CMK (cell line): Measurements from ENCODE around the gene TXNL1.
"Not testable (repeated sequence)": the region's sequence is repeated elsewhere in the genome, so short reads cannot be mapped to it uniquely, and the experiment has no call there.

Experiments
- DNase-seq: peaks from one replicate; pipeline ENCODE4 v3.0.0-alpha.2; 2010; ENCODE audit warnings: low read depth

TXNL1 gene

DNA sequence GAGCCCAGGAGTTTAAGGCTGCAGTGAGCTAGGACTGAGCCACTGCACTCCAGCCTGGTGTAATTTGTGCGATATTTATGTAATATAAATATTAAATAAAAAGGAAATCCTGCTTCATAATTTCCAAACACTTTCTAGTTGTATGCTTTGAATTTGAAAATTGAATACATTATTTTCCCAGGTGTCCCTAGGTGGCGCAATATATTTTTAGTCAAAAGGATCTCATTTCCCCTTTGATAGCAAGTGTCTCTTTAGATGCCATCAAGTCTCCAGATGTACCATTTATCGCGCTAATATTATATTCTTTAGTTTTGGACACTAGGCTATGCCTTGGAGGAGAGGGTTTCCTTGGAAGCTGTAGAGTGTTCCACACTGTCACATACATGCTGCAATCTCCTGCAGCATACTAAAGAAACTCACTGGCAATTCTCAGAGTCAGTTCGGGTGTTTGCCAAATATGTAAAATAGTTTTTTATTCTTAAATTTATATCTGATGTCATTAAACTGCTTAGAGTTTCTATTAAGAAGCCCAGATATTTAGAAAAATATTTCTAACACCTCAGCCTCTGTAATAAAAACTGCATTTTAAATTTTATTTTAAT is 7.1 kb upstream of the TXNL1 start:
- no peak for DNase-seq

DNA sequence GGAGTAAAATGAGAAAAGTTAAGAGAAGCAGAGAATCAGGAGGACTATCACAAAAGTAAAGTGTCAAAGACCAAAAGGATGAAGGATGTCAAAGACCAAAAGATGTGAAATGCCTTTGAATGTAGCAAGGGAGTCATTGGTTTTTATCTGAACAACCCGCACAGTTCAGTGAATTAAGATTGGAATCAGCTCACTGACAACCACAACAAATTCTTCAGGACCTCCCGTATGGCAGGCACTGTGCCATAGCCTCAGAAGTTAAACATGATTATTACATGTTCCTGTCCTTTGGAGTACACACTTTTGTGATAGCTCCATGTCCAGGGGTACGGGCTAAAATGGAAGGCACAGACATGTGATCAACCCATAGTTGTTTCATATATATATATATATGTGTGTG is 5.0 kb upstream of the TXNL1 start:
- DNase-seq: no peak

DNA sequence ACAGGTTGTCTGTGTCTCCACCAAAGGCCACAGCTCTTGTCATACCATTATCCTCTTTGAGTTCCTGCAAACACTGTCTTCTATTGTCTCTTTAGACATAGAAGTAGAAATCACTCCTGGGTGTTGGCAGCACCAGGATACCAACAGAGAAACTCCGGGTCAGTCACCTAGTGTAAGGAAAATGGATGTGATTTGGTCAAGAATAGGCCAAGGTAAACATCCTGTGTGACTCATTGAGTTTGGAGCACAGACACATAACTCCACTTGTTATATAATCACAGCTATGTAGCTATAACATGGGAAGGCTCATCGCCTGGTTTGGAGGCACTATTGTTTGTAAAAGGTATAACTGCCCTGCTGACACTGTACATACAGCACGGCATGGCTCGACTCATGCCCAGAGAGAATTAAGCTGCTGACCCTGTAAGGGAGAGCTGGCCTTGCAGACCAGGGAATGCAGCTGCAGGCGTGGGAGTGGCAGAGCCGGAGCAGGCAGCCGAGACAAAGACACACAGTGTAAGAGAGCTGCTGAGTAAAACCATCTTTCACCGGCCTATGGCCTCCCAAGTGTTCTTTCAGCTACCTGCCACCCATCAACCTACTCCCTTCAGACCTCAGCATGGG is 3.4 kb upstream of the TXNL1 start:
- DNase-seq: no peak

DNA sequence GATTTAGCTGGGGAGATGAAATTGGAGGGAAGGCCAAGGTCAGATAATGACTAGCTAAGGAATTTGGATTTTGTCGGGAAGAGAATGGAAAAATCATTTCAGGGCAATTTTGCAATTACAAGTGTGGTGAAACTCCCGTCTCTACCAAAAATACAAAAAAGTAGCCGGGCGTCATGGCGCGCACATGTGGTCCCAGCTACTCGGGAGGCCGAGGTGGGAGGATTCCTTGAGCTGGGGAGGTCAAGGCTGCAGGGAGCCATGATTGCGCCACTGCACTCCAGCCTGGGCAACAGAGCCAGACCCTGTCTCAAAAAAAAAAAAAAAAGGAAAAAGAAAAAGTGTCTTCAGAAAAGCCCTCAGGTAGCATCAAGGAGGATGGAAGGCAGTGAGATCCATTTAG is 1.2 kb upstream of the TXNL1 start:
- no peak for DNase-seq

DNA sequence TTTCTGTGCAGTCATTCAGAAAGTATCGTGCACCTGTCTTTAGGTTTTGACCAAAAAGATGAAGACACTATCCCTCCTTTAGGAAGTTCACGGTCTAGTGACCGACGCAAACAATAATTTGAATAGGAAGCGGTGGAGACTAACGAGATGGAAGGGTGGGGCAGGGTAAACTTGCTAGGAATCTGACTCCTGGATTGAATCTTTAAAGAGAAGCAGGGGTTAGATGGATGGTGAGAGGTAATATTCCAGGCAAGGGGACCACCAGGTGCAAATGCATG is 651 bp upstream of the TXNL1 start:
- DNase-seq: no peak

DNA sequence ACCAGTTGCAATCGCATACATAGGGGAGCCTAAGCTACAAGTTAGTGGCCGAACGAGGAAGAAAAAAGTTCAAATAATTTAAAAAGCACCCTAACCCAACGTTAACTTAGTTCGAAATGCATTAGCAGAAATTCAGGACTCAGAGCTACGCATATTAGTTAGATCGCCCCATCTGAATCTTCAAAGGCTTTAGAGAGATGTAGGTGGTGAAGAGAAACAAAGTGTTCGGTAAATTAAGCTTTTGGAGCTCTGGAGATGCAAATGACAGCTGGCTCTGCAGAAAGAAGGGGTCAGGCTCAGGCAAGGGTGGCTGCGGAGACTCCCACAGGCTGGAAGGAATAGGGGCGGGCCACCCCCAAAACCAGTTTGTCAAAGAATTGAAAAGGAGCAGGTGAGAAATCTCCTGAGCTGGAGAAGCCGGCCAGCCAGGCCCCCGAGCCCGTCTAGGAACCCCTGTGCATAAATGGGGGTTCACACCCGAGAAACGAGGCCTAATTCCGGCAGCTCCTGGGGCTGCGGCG is 621 bp downstream of the TXNL1 start:
- no peak for DNase-seq

DNA sequence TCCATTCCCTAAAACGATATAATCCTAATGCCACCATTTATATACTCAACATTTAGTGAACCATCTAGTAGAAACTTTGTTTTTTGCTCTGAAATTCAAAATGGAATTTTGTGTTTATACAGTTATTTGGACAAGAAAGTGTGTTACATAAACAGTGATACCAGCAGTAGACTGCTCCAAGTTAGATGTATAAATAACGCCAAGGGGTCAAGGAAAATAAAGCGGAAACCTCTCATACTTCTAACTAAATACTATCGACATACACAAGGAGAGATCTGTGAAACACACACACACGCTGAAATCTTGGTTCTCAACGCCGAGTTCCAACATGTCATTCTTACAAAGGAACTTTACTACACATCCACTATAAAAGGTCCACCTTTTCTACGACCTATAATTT is 1.2 kb downstream of the TXNL1 start:
- DNase-seq: no peak

DNA sequence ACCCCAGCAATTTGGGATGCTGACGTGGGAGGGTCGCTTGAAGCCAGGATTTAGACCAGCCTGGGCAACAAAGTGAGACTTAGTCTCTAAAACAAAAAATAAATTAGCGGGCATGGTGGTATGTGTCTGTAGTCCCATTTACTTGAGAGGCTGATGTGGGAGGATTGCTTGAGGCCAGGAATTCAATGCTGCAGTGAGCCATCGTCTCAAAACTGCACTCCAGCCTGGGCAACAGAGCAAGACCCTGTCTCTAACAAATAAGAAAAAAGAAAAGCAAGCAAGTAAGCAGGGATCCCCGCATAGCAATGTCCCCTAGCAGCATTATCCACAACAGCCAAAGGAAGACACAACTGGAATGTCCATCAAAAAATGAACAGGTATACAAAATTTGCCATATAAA is 3.4 kb downstream of the TXNL1 start:
- DNase-seq: no peak

DNA sequence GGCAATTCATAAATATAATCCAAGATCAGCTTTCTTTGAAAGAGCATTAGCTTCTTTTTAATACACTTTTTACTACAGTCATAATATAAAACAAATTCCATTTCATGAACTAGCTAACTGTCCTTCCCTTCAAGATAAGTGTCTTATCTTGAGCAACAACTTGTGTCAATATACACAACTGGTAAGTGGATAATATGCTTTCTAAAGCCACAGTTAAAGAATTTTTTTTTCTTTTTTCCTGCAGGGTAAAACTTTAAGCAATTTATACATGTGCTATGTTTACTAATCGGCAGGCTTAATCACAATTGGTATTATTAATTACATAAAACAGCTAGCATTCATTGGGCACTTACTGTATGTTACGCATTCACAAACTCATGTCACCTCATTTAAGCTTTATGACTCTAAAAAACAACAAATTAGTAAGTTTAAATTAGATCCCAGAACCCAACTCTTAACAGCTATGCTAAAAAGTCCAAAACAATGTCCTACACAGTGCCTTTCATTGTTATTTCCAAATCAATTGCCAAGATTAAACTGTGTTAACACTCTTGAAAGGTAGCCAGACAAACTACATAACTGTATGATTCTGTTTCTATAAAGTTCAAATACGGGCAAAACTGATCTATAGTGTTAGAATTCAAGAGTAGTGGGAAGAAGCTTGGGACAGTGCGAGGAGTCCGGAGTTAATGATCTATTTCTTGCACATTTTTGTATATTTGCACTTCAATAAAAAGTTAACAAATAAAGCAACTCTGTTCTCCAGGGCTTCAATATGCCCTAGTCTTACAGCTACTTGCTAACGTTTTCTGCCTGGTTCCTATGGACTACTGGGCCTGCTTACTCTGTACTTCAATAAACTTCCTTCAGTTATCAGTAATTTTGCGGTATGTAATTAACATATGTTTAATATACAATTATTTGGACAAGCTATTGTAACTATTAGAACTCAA is 6.0 kb downstream of the TXNL1 start:
- DNase-seq: no peak

DNA sequence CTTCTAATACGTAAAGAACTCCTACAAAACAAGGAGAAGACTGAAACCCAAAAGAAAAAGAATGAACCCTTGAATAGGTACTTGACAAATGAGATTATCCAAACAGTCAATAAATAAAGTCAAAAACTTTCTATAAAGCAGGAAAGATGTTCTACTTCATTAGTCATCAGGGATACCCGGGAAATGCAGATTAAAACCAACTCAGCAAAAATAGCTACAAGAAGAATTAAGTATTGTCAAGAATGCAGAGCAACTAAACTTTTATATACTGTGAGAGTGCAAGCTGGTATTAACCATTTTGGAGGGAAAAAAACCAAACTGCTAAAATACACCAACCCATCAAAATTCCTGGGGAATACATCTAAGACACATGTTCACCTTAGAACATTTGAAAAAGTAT is 10.4 kb downstream of the TXNL1 start:
- no peak for DNase-seq

DNA sequence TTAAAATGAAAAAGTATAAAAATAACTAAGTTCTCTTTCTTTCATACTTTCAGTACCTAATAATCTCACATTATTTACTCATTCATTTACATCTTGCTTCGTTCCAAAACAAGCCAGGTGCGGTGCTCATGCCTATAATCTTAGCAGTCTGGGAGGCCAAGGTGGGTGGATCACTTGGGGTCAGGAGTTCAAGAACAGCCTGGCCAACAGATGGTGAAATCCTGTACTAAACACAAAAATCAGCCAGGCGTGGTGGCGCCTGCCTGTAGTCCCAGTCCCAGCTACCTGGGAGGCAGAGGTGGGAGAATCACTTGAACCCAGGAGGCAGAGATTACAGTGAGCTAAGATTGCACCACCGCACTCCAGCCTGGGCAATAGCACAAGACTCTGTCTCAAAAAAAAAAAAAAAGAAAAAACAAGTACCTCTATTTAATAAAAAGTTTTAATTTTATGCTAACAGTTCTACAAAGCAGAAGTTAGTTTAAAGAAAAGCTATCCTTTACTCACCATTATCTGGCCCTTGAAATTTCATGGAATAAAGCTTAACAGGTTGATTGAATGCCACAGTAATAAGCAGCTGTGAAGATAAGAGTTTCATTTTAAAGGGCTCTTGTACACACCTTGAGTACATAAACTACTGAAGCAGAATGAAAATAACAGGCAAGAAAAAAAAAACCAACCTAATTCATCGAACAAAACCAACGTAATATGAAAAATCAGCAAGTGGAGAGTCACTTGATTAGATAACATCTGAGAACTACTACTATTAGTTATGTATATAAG is 22.5 kb downstream of the TXNL1 start:
- no peak for DNase-seq

DNA sequence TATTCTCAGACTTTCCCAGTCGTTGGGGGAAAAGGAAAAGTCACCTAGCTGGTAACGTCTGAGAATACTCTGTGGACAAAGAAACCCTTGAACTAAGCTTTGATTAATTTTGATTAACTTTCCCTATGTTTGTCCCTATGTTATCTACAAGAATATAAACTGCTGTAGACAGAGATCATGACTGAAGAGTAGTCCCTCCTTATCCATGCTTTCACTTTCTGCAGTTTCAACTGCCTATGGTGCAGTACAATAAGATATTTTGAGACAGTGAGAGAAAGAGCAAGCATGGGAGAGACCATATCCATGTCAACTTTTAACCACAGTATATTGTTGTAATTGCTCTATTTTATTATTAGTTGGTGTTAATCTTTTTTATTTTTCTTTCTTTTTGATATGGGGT is 31.8 kb downstream of the TXNL1 start:
- no peak for DNase-seq

DNA sequence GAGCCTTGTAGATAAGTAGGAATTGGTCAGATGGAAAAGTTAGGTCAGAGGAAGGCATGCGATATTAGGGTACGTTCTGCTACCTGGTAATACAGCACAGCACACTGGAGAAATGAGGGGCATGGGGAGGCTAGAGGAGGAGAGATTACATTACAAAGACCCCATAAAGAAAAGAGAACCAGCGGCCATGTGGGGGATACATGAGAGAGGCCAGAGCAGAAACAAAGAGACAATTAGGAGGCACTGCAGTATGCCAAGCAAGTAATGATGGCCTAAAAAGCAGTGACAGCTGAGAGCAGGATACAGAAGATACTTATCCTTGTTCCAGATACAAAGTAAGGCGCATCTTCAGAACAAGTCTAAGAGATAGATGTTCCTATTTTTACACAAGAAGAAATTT is 40.0 kb downstream of the TXNL1 start:
- no peak for DNase-seq

DNA sequence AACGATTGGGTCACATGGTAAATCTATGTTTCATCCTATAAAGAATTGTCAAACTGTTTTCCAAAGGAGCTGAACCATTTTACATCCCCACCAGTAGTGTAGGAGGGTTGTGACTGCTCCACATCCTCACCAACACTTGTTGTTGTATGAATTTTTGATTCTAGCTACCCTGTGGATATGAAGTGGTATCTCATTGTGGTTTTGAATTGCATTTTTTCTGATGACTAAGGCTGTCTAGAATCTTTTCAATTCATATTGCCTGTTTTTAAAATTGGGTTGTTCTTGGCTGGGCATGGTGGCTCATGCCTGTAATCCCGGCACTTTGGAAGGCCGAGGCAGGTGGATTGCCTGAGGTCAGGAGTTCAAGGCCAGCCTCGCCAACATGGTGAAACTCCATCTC is 44.5 kb downstream of the TXNL1 start:
- no peak for DNase-seq

DNA sequence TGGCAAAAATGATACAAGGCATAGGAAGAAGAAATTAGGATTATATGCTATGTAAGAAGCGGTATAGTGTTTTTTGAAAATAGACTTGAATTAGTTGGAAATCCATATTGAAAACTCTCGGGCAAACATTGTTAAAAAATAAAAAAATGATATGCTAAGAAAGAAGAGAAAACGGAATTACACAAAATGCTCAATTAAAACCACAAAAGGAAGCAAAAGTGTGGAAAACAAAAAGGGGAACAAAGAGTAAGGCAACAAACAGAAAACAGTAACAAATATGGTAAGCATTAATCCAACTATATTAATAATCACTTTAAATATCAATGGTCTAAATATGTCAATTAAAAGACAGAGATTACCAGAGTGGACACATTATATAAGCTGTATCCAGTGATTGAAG is 58.4 kb downstream of the TXNL1 start:
- DNase-seq: no peak

DNA sequence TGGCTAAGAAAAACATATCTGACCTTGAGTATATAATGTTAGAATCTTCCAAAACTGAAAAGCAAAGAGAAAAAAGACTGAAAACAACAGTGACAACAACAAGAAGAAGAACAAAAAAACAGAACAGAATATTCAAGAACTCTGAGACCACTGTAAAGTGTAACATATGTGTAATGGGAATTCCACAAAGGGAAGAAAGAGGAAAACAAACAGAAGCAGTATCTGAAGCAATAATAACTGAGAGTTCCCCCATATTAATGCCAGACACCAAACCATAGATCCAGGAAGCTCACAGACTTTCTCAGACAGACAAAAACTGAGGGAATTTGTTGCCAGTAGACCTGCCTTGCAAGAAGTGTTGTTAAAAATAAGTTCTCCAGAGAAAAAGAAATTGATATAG is 58.9 kb downstream of the TXNL1 start:
- DNase-seq: no peak

DNA sequence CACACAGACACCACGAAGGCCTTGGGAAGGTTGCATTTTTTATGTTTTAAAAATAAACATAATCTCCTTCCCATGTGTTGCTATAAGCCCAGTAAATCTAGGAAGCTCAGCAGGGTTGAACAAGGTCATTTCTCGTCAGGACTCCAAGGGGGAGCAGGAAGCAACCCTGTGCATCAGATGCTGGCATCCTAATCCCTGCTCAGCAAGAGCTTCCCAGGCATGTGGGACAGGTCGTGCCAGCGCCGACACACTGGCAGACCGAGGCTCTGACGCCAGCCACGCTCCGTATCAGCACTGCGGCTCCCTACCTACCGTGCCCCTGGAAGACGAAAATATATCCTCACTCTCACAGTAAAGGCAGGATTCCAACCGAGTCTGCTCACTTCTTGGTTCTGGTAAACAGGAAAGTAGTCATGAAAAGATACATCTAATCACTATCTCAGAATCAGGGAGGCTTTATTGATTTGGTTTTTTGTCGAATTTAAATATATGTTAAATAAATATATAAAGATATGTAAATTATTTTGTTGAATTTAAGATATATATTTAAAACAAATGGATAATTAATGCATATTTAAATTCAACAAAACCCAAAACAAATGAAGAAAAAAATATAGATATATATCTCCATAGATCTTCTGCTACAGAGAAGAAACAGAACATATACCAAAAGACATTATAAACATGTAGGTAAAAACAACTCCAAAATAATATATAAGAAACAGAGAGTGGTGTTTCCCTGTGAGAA is 61.4 kb downstream of the TXNL1 start:
- no peak for DNase-seq

DNA sequence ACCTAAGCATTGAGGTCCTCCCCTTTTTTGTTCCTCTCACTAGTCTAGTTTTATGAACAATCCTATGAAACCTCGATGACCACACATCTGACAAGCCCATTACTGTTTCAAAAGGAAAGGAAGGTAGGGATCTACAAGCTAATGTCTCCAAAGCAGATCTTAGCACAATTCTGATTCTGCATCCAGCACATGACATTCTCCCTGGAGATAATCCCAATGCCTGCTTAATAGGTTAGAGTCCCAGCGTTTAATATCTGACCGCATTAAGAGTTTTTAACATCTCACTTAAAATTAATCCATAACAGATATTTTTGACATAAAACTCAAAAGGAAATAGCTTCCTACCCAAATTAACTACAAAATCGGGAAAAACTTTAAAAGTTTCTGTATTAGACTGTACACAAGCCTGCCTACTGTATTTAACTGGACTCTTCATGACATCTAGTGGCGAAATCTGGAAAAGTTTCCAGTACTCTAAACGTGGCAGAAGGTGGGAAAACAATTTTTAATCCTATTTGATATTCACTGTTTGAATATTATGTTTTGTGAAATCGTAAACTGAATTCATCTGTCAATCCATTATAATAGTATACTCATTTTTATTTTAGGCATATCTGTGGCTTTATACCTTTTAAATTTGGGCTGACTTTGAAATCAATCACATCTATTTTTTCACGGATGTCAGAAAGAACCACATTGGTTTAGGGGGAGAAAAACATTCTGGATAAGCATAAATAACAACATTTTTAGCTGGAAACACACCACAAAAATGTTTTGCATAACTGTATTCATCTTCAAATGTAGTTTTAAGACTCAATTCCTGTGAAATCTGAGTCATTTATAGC is 62.4 kb downstream of the TXNL1 start:
- DNase-seq: peak; percentile 9

DNA sequence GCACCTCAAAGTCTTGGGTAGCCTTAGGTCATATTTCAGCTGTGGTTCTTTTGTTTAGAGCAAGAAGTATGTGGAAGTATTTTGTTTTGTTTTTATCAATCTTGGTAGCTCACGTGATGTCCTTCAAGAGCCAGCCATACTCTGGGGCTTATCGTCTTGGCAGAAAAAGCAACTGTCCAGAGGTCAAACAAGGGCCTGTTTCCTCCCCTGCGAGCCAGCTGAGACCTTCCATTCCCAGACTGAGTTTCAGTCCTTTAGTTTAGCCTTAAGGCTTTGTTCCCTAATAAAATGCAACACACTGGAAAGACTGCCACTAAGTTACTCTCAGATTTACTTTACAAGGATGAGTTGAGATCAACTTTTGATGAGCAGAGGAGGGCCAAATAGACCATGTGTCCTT is 63.5 kb downstream of the TXNL1 start:
- no peak for DNase-seq

DNA sequence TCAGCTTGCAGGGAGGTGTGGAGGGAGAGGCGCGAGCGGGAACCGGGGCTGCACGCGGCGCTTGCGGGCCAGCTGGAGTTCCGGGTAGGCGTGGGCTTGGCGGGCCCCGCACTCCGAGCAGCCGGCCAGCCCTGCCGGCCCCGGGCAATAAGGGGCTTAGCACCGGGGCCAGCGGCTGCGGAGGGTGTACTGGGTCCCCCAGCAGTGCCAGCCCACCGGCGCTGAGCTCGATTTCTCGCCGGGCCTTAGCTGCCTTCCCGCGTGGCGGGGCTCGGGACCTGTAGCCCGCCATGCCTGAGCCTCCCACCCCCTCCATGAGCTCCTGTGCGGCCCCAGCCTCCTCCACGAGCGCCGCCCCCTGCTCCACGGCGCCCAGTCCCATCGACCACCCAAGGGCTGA is 66.1 kb downstream of the TXNL1 start:
- DNase-seq: not testable (repeated sequence)

DNA sequence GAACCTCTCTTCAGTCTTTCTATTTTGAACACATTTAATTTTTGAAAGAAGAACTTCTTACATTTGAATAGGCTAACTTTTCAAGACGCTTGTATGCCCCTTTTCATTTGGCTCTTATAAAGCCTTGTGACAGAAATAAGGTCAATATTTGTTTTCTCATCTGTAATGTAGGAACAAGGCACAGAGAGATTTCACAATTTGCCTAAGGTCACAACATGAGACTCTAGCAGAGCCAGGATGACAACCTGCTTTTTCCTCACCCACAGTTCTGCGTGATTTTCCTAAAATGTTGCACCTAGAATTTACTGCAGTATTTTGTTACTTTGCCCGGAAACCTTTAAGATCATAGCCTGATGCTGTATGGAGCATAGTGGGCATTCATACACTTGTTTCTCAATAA is 67.4 kb downstream of the TXNL1 start:
- no peak for DNase-seq
